Measurements from ENCODE around the gene GRM3.

The GRM3 gene

GRCh38 chr7:86913709-86914108, 270.0 kb downstream of the GRM3 start:
- DNase-seq (ENCODE audit: low spot score): no peak
- H3K36me3 Mint-ChIP-seq (ENCODE audit: low read depth): no peaks in the 10 kb centered on the region
- no peaks in the 10 kb centered on the region for H3K9me3 Mint-ChIP-seq
- no peak overlapping the region for H3K27ac Mint-ChIP-seq
- no peaks in the 10 kb centered on the region for H3K4me1 Mint-ChIP-seq (ENCODE audit: low read depth)
- H3K27me3 Mint-ChIP-seq (ENCODE audit: low read depth): peaks cover 2% of the 10 kb centered on the region
- no peak overlapping the region for H3K4me3 Mint-ChIP-seq

All from T-helper 2 cell treated with Interferon-gamma antibody and Interleukin-4, amounts not matched to agents 5 μg/mL and 100 μg/mL, for 36 hours (primary cell).